Fibroblast of the conjunctiva (primary cell): ENCODE results near the gene TMEM225B.
"Not testable (repeated sequence)": the region's sequence is repeated elsewhere in the genome, so short reads cannot be mapped to it uniquely, and the experiment has no call there.

Experiments
- DNase-seq: peaks from one replicate; pipeline ENCODE4 v3.0.0-alpha.2; 2010; ENCODE audit warnings: low read depth

The TMEM225B gene

GRCh38 chr7:99657879-99658278 lies 59.8 kb downstream of the TMEM225B start:
- not testable (repeated sequence) for DNase-seq
